Esophagus muscularis mucosa (tissue), 4 donors: ENCODE data around the gene SERPINE2. TPM values are rescaled to one million over a fixed set of nuclear protein-coding genes. Genes with fewer than 3 reads are reported as not detected.
A peak's percentile ranks its signal among the peaks of the same experiment; 100 is the strongest.

ENCODE experiments used
- DNase-seq: peaks from one replicate; pipeline ENCODE4 v3.0.0-alpha.2; 2017; ENCODE audit errors: extremely low spot score
- H3K27ac ChIP-seq, 4 donors: fragments of 200-600 bp; sonication (generic); replicated peaks in 1 of 4; 1 replicate in 3 of 4; 2 replicates in 1 of 4; pipeline ENCODE4 v1.5.1; 2016 to 2019; ENCODE audit warnings: mild to moderate bottlenecking in 1 of 4
- H3K27me3 ChIP-seq, 4 donors: fragments of 200-600 bp; sonication (generic); one replicate each; pipeline versions ENCODE4 v1.5.1 to v1.6.0; 2016 to 2019
- H3K36me3 ChIP-seq, 4 donors: fragments of 200-600 bp; sonication (generic); one replicate each; pipeline ENCODE4 v1.5.1; 2016 to 2019
- H3K4me1 ChIP-seq, 4 donors: fragments of 200-600 bp; sonication (generic); one replicate each; pipeline ENCODE4 v1.5.1; 2016 to 2019
- H3K4me3 ChIP-seq, 4 donors: fragments of 200-600 bp; sonication (generic); 1 replicate in 2 of 4; 2 replicates in 2 of 4; pipeline ENCODE4 v1.5.1; 2016 to 2019; ENCODE audit warnings: mild to moderate bottlenecking in 4 of 4, moderate library complexity in 1 of 4
- H3K9me3 ChIP-seq, 4 donors: fragments of 200-600 bp; sonication (generic); 1 replicate in 3 of 4; 2 replicates in 1 of 4; pipeline ENCODE4 v1.5.1; 2016 to 2019
- CTCF ChIP-seq, 3 experiments: fragments of 200-600 bp in 2 of 3; fragments of 450-650 bp in 1 of 3; sonication (generic) in 2 of 3; IDR thresholded peaks; one replicate each; pipeline ENCODE4 v1.5.1; 2017 to 2019; ENCODE audit warnings: antibody characterized with exemption in 3 of 3, mild to moderate bottlenecking in 2 of 3, moderate library complexity in 1 of 3
- EP300 ChIP-seq: sonication (generic); formaldehyde crosslinking; IDR thresholded peaks from one replicate; pipeline ENCODE4 v1.6.1; 2017; ENCODE audit warnings: antibody characterized with exemption
- POLR2A ChIP-seq: fragments of 450-650 bp; IDR thresholded peaks from one replicate; pipeline ENCODE4 v1.6.1; 2017; ENCODE audit warnings: antibody characterized with exemption, moderate library complexity, mild to moderate bottlenecking, low read depth
- POLR2AphosphoS5 ChIP-seq, 2 donors: sonication (generic); formaldehyde crosslinking; IDR thresholded peaks; one replicate each; pipeline ENCODE4 v1.6.1; 2017; ENCODE audit warnings: antibody characterized with exemption in 2 of 2
- WGBS: methylation state at CpG from one replicate; pipeline ENCODE4 v1.1.5; 2018; 5-methylcytosine and 5-hydroxymethylcytosine counted together
- intact Hi-C: fragments of 100-400 bp; cut with DNase I; formaldehyde crosslinking; loops from one replicate; pipeline ENCODE4 v1.15.1; 2023
- total RNA-seq, 4 donors: library from RNA; depleted of rRNA; stranded (reverse); fragments of >200 nt; gene quantifications; one replicate each; pipeline versions ENCODE4 v1.1.0 to v1.2.1, GENCODE V29; 2016

SERPINE2 gene
- total RNA-seq, 4 donors from 2014 or later: 20.4 to 126 (median 42.1) TPM

GRCh38 chr2:223959688-223960087 is 79.4 kb downstream of the SERPINE2 start:
- H3K27ac ChIP-seq: peak overlapping the region in 1 of 4 donors; percentile 44
- WGBS: 40% methylated on average over 5 of the region's 5 CpGs
- no peaks in the 10 kb centered on the region for H3K9me3 ChIP-seq
- H3K27me3 ChIP-seq: no peaks in the 10 kb centered on the region
- H3K36me3 ChIP-seq: peaks cover 0 to 19% (median 8%) of the 10 kb centered on the region in 4 donors
- no peak for TF ChIP-seq EP300
- peak overlapping the region in 3 of 4 donors; percentile 9 to 95 (median 26) for H3K4me3 ChIP-seq
- peaks cover 43 to 69% (median 65%) of the 10 kb centered on the region in 4 donors for H3K4me1 ChIP-seq
- intact Hi-C loops: no loop called here
- no peak for DNase-seq

GRCh38 chr2:223957092-223957851 is 81.8 kb downstream of the SERPINE2 start, which contains the start of gene MRPL44:
Gene MRPL44 (plus strand): TSS chr2:223957463. CDS start chr2:223957473, 10 bp downstream.
- WGBS: under 1% methylated on average over 33 of the region's 65 CpGs
- intact Hi-C loops: no loop called here
- peak within 1 kb of the TSS; percentile 75 to 95 (median 84) for H3K4me3 ChIP-seq
- peak; percentile 99 for DNase-seq
- TF ChIP-seq CTCF (IDR thresholded peaks at IDR 0.05) (no peak), POLR2AphosphoS5 (IDR thresholded peaks at IDR 0.05) (peak; percentile 88 to 93), POLR2A (peak; percentile 32)
- peaks cover 0 to 9% (median 3%) of the 10 kb centered on the region in 4 donors for H3K36me3 ChIP-seq
- H3K9me3 ChIP-seq: no peaks in the 10 kb centered on the region
- H3K27ac ChIP-seq: peak within 1 kb of the TSS; percentile 82 to 87 (median 82)
- peaks cover 38 to 57% (median 52%) of the 10 kb centered on the region in 4 donors for H3K4me1 ChIP-seq
- no peaks in the 10 kb centered on the region for H3K27me3 ChIP-seq

GRCh38 chr2:223956300-223956699 is 82.8 kb downstream of the SERPINE2 start:
- H3K27me3 ChIP-seq: no peaks in the 10 kb centered on the region
- peak overlapping the region; percentile 82 to 87 (median 82) for H3K27ac ChIP-seq
- WGBS: 88% methylated on average over 4 of the region's 4 CpGs
- peaks cover 0 to 9% (median 3%) of the 10 kb centered on the region in 4 donors for H3K36me3 ChIP-seq
- no peaks in the 10 kb centered on the region for H3K9me3 ChIP-seq
- DNase-seq: no peak
- peaks cover 37 to 48% (median 43%) of the 10 kb centered on the region in 4 donors for H3K4me1 ChIP-seq
- H3K4me3 ChIP-seq: peak overlapping the region in 1 of 4 donors; percentile 75
- no peak for TF ChIP-seq POLR2A
- no peak for TF ChIP-seq POLR2AphosphoS5 (IDR thresholded peaks at IDR 0.05)
- TF ChIP-seq CTCF (IDR thresholded peaks at IDR 0.05): no peak
- no peak for TF ChIP-seq EP300
- intact Hi-C loops: no loop called here

GRCh38 chr2:223954401-223954800 is 84.7 kb downstream of the SERPINE2 start:
- no peak for TF ChIP-seq POLR2A
- TF ChIP-seq CTCF (IDR thresholded peaks at IDR 0.05): no peak
- TF ChIP-seq POLR2AphosphoS5 (IDR thresholded peaks at IDR 0.05): no peak
- no peak for TF ChIP-seq EP300
- 68% methylated on average over 3 of the region's 3 CpGs for WGBS
- intact Hi-C loops: no loop called here
- Histone ChIP-seq H3K36me3 (no peaks in the 10 kb centered on the region), H3K9me3 (no peaks in the 10 kb centered on the region), H3K27me3 (no peaks in the 10 kb centered on the region), H3K4me1 (peaks cover 18 to 29% (median 24%) of the 10 kb centered on the region in 4 donors), H3K4me3 (no peak overlapping the region), H3K27ac (no peak overlapping the region)
- no peak for DNase-seq

GRCh38 chr2:223952280-223952968 is 86.7 kb downstream of the SERPINE2 start:
- TF ChIP-seq POLR2A: no peak
- no peak for TF ChIP-seq CTCF (IDR thresholded peaks at IDR 0.05)
- H3K27ac ChIP-seq: no peak overlapping the region
- WGBS: 87% methylated on average over 6 of the region's 6 CpGs
- H3K36me3 ChIP-seq: no peaks in the 10 kb centered on the region
- no peak overlapping the region for H3K4me3 ChIP-seq
- peaks cover 6 to 17% (median 13%) of the 10 kb centered on the region in 4 donors for H3K4me1 ChIP-seq
- H3K27me3 ChIP-seq: no peaks in the 10 kb centered on the region
- no peak for DNase-seq
- no peaks in the 10 kb centered on the region for H3K9me3 ChIP-seq
- intact Hi-C loops: no loop called here
